ENCODE measurements around the gene CYP27B1. TPM values are rescaled to one million over a fixed set of nuclear protein-coding genes. Genes with fewer than 3 reads are reported as not detected.

Gene CYP27B1
- total and polyA plus RNA-seq, 9 of the 15 experiments (the other 6 are each of a cell fraction or from before 2014, with no cell fraction given) = 0.18 to 4.2 (median 1.8) TPM

DNA sequence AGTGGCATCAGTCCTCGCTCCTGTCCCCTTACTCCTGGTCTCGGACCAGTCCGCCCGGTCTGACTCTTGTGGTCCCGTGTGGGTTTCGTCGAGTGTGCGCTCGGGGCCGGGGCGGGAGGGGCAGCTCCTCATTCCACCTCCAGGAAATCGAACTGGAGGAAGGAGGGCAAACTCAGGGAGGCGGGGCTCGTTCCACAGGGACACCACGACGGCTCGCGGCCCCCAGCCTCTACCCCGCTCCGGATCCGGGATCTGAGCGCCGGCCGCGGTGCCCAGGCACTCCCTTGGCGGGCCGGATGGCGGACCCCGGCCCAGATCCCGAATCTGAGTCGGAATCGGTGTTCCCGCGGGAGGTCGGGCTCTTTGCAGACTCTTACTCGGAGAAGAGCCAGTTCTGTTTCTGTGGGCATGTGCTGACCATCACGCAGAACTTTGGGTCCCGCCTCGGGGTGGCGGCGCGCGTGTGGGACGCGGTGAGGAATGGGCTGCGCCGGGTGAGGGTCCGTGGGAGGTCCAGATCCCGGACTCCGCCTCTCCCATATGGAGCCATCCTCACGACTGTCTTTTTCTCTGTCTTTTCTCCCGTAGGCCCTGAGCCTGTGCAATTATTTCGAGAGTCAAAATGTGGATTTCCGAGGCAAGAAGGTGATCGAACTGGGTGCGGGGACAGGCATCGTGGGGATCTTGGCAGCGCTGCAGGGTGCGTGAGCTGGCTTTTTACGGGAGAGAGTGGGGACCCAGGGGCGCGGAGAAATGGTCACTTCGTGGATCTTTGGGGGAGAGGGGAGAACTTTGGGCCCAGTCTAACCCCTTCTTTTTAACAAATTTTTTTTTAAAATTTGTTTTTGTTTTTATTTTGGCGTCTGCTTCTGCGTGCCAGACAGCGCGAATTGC is 5.8 kb upstream of the CYP27B1 start, which contains the start of gene EEF1AKMT3 (continued):
- TF ChIP-seq ZNF740 (CRISPR knock-in tag; IDR thresholded peaks at IDR 0.05) (peak; percentile 16; the same call in 1 of the 2 replicates), ZNF740 (tag; IDR thresholded peaks at IDR 0.05) (no peak), ZNF717 (CRISPR knock-in tag; IDR thresholded peaks at IDR 0.05) (no peak), FUS (optimal IDR thresholded peaks at IDR 0.05; ENCODE audit: low read depth, low read length) (no peak), KDM2B (CRISPR knock-in tag; IDR thresholded peaks at IDR 0.05) (no peak), RERE (CRISPR knock-in tag; IDR thresholded peaks at IDR 0.05; ENCODE audit: borderline replicate concordance) (0 out of 2 replicates have a peak, but pooled peaks have one; percentile 48), BRCA1 (IDR thresholded peaks at IDR 0.05) (no peak), BRCA1 (CRISPR knock-in tag; IDR thresholded peaks at IDR 0.05) (0 out of 2 replicates have a peak, but pooled peaks have one; percentile 46), POLR3G (IDR thresholded peaks at IDR 0.05; ENCODE audit: extremely low read depth, insufficient read length, insufficient replicate concordance) (no peak), ZNF431 (CRISPR knock-in tag; IDR thresholded peaks at IDR 0.05) (no peak), RBM17 (IDR thresholded peaks at IDR 0.05; ENCODE audit: borderline replicate concordance, low read depth, low read length) (no peak)
- TF ChIP-seq, protein P1, sequence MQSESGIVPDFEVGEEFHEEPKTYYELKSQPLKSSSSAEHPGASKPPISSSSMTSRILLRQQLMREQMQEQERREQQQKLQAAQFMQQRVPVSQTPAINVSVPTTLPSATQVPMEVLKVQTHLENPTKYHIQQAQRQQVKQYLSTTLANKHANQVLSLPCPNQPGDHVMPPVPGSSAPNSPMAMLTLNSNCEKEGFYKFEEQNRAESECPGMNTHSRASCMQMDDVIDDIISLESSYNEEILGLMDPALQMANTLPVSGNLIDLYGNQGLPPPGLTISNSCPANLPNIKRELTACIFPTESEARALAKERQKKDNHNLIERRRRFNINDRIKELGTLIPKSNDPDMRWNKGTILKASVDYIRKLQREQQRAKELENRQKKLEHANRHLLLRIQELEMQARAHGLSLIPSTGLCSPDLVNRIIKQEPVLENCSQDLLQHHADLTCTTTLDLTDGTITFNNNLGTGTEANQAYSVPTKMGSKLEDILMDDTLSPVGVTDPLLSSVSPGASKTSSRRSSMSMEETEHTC (IDR thresholded peaks at IDR 0.05) = no peak
- TF ChIP-seq, protein P2, sequence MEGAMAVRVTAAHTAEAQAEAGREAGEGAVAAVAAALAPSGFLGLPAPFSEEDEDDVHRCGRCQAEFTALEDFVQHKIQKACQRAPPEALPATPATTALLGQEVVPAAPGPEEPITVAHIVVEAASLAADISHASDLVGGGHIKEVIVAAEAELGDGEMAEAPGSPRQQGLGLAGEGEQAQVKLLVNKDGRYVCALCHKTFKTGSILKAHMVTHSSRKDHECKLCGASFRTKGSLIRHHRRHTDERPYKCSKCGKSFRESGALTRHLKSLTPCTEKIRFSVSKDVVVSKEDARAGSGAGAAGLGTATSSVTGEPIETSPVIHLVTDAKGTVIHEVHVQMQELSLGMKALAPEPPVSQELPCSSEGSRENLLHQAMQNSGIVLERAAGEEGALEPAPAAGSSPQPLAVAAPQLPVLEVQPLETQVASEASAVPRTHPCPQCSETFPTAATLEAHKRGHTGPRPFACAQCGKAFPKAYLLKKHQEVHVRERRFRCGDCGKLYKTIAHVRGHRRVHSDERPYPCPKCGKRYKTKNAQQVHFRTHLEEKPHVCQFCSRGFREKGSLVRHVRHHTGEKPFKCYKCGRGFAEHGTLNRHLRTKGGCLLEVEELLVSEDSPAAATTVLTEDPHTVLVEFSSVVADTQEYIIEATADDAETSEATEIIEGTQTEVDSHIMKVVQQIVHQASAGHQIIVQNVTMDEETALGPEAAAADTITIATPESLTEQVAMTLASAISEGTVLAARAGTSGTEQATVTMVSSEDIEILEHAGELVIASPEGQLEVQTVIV (CRISPR knock-in tag; IDR thresholded peaks at IDR 0.05; ENCODE audit: borderline replicate concordance) = no peak
- TF ChIP-seq, protein P3, sequence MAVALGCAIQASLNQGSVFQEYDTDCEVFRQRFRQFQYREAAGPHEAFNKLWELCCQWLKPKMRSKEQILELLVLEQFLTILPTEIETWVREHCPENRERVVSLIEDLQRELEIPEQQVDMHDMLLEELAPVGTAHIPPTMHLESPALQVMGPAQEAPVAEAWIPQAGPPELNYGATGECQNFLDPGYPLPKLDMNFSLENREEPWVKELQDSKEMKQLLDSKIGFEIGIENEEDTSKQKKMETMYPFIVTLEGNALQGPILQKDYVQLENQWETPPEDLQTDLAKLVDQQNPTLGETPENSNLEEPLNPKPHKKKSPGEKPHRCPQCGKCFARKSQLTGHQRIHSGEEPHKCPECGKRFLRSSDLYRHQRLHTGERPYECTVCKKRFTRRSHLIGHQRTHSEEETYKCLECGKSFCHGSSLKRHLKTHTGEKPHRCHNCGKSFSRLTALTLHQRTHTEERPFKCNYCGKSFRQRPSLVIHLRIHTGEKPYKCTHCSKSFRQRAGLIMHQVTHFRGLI (CRISPR knock-in tag; IDR thresholded peaks at IDR 0.05) = no peak
